Measurements from ENCODE around the gene MYLK.

The MYLK gene

DNA sequence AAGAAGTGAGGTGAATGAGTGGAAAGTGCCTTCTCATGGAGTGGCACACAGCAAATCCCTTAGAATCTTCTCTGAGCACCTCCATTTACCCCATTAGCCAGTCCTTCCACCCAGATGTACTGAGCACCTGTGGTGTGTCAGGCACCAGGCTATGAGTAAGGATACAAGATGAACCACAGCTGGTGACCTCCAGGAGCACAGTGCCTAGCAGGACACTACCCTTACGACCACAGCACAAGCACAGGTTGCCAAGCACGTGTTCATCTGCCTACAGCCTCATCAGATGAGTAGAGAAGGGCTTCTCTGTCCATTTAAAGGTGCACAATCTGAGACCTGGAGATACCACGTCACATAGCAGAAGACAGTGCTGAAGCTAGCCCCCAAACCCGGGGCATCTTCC, 6.2 kb downstream of the MYLK start:
- no peak for DNase-seq (ENCODE audit: low spot score)

DNA sequence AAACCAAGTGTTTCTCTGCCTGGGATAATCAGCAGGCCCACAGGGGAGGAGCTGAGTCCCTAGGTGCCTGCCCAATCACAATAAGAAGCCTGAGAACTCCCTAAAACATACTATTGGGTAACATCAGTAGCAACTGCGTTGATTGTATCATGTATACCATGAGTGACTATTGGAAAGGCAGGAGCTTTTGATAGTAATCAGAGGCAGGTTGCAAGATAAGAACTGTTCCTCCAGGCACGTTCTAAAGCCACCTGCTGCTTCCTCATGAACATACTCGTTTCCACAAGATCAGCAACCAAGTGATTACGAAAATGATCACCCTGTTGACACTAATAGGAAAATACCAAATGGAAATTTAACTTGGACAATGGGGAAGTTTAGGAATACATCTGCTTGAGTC, 6.7 kb downstream of the MYLK start:
- no peak for DNase-seq (ENCODE audit: low spot score)

DNA sequence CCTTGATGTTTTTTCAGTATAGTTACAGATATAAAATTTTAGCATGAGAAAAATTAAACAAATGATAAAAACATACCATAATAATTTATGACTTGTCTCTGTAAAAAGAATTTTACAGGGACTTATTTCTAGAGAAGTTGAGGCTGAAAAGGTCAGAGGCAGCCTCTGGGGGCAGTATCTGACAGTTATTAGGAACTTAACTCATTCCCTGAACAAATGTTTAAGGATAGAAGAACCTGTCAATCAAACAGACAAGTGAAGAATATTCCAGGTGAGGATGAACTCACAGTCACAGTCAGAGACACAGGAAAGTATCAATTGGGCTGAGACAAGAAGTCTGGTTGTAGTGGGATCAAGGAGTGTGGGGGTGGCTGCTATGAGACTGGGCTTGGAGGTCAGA, 7.3 kb downstream of the MYLK start:
- no peak for DNase-seq (ENCODE audit: low spot score)

DNA sequence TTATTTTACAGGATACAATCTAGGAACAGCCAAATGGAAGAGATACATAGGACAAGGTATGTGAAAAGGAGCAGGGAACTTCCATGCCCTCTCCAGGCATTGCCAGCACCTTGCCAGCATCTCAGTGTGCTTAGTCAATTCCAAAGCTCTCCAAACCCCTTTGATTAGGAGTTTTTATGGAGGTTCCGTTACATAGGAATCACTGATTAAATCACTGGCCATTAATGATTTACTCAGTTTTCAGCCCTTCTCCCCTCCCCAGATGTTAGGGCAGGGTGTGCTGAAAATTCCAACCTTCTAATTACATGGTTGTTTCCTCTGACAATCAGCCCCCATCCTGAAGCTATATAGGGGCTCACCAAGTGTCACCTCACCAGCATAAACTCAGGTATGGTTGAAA, 11.5 kb downstream of the MYLK start:
- no peak for DNase-seq (ENCODE audit: low spot score)

DNA sequence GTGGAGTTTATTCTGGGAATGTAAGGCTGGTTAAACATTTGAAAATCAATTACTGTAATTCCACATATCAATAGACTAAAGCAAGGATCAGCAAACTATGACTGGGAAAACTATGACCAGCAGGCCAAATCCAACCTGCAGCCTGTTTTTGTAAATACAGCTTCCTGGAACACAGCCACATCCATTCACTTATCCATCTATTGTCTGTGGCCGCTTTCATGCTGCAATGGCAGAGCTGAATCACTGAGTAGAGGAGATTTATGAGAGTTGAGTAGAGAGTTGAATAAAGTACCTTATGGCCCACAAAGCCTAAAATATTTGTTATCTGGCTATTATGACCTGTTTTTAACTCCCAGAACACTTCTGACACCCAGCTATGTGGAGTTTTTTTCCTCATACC, 12.2 kb downstream of the MYLK start:
- DNase-seq (ENCODE audit: low spot score): no peak

DNA sequence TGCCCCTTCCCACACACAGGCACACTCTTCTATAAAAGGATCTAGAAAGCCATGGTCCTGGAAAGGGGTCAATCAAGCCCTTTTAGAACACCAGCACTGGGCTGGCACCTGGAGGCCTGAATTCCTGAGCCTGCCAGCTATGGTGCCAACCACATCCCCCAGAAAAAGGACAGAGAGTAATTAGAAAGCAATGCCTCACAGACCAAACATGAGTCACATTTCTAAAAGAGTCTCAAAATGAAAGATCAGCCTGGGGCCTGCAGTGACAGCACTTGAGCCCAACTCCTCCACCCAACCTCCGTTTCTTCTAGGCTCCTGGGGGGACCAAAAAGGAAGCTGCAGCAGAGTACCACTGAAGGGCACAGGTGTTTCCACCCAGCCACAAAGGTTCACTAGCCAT, 14.1 kb downstream of the MYLK start:
- no peak for DNase-seq (ENCODE audit: low spot score)

DNA sequence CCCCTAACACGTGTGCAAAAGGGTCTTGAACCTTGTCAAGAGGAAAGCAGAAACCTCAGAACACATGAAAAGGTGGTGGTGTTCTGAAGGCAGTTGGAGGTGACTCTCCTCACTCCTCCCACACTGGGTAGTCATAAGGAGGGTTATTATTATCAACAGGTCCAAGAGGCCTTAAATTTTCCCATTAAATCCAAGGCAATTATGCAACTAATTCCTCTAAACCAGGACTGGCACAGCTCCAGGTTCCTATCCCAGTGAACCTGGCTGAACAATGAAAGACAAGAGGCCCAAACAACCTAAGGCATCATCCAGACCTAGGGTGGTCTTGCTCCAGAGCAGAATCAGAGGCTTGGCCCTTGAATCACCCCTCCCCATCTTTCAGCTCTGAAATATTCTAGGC, 15.0 kb downstream of the MYLK start:
- no peak for DNase-seq (ENCODE audit: low spot score)

DNA sequence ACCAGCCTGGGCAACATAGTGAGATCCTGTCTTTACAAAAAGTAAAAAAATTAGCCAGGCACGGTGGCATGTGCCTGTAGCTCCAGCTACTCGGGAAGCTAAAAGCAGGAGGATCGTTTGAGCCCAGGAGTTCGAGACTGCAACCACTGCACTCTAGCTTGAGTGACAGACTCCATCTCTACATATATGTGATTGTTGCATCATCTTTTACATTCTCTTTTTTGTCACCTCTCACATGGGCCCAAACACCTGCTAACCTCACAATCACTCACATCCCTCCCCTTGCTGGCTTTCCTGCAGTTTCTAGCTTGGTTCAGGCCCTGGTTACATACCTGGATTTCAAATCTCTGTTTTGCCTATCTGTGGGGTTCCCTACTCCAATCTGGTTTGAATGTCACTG, 19.4 kb downstream of the MYLK start:
- no peak for DNase-seq (ENCODE audit: low spot score)

DNA sequence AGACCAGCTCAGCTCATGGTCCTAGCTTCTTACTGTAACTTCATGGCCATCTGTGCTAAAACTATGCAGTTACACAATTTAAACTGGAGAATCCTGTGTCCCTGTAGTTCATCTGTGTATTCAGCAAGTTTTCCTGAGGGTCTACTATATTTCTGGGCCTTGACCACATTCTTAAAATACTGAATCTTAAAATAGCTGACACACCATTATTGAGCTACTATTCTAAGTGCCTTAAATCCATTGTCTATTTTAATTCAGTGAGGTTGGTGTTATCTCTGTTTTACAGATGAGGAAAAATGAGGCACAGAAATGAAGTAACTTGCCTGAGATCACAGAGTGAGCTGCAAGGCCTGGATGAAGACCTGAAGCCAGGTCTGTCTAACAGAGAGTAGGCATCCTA, 22.0 kb downstream of the MYLK start:
- no peak for DNase-seq (ENCODE audit: low spot score)

DNA sequence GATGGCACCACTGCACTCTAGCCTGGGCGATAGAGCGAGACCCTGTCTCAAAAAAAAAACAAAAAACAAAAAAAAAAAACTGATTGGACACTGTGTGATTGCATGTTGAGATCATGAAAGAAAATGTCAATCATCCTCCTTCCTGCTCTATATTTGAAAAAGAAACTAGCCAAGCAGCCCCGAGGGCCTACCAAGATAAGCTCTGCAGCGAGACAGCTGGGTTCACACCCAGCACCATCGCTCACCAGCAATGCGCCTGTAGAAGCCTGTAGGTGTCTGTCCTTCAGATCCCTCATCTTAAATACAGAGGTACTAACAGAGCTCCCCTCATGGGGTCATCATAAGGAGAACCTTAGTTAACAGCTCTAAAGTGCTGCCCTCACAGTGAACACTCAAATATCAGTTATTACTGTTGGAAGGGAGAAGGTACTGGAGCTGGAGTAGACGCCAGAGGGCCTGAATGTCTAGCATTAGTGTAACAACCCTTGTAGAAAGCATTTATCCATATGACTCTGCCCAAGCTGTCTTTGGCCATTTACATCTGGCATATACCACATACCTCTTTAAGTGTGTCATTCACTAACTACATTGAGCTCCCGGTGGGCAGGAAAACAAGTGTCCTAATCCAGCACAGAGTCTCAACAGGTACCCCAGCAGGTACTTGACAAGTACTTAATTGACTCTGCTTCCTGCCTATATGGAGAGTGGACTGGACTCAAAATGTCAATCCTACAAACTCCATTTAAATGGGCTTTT, 22.9 kb downstream of the MYLK start:
- no peak for DNase-seq (ENCODE audit: low spot score)

DNA sequence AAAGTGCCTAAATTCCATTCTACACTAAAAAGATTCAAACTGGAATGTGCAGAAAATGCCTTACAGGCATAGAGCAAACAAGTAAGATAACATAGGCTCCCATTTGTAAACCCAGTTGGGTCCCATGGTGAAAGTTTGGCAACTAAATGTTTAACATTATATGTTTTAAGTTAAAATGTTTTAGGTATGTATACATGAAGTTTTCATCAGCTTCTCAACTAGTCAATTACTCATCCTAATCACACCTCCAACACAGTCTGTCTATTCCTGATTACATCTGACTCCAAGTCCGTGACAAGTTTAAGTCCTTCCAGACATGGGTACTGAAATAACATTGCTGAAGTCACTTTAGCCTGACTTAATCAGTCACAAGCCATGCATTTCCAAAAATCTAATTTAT, 25.0 kb downstream of the MYLK start:
- DNase-seq (ENCODE audit: low spot score): no peak

DNA sequence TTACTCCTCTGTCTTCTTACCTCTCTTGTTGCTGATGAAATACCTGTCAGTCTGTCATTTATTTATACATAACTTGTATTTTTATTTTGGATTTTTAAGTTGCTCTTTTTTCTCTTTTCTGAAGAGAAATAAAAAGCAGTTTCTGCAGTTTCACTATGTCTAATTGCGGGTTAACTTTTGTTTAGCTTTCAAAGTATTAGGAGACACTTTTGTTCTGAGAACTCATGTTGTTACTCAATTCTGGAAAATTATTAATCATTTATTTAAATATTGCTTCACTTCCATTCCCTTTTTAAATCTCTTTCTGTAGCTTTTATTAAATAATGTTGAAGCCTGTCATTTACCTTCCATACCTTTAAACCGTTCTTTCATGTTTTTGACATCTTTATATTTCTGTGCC, 29.2 kb downstream of the MYLK start:
- no peak for DNase-seq (ENCODE audit: low spot score)

DNA sequence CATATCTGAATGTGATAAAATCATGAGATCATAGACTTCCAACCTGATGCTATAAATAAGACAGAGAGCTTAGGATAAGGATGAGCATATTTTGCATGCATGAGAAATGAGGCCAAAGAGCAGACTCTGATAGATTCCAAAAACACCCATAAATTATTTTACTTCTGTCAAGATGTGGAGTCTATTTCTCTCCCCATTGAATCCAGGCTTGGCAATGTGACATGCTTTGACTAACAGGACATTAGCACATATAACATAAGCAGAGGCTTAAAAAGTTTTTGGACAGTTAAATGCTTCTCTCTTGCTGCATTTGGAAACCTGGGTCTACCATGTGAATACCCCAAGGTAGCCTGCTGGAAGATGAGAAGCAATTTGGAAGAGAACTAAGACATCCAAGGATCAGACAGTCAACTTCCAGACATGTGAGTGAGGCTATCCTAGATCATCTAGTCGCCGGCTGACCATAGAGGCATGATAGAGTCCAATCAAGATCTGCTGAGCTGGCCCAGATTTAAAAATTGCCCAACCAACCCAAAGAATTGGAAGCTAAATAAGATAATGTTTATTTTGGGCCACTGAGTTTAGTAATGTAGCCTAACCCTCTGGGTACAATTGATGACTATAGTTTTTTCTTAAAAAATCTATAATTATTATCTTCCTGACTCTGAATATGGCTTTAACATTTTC, 30.3 kb downstream of the MYLK start:
- DNase-seq (ENCODE audit: low spot score): no peak

DNA sequence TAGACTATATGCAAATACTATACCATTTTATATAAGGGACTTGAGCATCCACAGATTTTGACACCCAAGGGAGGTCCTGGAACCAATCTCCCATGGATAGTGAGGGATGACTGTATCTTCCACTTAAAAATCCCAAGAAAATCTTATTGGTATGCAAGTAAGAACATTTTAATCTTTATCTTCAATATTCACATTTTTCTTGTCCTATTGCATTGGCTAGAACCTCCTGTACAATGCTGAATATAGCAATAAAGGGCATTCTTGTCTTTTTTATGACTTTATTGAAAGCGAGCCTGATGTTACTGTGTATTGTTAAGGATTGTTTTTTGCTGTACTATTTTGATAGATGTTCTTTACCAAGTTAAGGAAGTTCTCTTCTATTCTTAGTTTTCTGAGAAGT, 36.9 kb downstream of the MYLK start:
- no peak for DNase-seq (ENCODE audit: low spot score)

DNA sequence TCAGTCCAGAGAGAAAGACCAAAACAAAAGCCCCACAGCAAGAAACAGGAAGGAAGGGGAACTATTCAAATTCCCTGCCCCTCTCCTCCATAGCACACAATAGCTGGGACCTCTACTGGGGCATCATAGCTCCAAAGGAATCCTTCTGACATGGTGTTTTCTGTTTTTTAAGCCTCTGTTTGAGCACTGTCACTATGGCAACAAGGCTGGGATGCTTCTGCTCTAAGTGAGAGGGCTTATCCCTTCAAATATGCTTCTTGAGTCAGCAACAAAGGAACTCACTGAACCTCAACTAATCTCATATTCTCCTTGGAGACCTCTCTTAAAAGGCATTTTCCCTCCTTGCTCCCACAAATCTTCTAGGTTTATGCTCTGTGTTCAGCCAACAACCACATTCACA, 40.5 kb downstream of the MYLK start:
- peak; percentile 31 for DNase-seq (ENCODE audit: low spot score)

DNA sequence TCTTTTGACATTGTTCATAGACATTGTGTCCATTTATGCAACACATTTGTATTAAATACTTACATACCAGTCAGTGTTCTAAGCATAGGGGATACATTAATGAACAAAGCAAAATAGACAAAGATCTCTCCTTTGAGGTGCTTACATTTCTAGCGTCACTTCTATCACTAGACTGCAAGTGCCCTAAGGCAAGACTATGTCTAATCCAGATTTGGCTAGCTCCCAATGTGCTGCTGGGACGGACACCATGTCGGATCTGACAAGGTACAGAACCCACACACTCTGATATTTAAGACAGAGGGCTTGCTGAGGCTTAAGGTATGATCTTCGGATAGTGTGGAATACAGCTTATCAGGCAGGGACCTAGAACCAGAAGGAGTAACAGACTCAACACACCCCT, 41.4 kb downstream of the MYLK start:
- no peak for DNase-seq (ENCODE audit: low spot score)

DNA sequence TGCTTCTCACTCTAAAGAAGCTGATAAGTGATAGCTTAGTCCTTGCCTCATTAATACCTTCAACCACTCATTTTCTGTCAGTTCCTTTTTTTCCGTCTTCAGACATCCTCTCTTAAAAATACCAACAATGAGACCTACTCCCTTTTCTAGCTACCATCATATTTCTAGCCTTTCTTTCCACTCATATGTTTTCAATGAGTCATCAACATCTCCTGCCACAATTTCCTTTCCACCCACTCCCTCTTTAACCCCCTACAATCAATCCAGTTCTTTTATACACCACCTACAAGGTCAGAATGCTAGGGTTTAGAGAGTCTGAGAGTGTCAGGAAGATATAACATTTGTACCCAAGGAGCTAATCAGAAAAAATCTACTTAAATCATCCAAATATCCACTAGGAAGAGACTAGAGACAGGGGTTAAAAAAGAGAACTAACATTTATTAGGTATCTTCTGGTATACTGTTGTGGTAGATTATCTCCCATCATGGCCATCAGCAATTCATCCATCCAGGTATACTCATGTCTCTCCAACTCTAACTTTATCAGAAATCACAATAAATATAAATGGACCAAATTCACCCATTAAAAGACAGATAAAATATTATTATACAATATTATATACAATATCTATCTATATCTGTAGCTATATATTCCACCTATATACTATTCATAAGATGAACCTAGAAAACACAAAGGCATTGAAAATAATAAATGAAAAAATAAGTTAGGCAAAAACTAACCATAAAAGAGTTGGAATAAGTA, 42.5 kb downstream of the MYLK start:
- no peak for DNase-seq (ENCODE audit: low spot score)

DNA sequence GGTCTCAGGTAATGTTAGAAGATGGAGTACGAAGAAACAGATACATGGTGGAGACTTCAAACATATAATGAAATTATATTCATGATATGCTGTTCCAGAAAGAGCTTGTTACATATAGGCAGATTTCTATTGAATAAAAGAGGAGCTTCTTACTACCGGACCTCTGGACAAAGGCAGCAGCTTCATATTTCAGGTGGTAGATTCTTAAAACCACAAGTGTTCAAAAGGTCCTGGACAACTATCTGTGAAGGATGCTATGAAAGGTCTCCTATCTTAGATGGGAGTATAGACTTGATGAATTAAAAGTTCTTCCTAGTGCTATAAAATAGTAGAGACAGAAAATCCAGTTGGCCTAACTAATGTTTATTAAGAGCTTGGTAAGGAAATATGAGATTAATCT, 43.2 kb downstream of the MYLK start:
- DNase-seq (ENCODE audit: low spot score): no peak

DNA sequence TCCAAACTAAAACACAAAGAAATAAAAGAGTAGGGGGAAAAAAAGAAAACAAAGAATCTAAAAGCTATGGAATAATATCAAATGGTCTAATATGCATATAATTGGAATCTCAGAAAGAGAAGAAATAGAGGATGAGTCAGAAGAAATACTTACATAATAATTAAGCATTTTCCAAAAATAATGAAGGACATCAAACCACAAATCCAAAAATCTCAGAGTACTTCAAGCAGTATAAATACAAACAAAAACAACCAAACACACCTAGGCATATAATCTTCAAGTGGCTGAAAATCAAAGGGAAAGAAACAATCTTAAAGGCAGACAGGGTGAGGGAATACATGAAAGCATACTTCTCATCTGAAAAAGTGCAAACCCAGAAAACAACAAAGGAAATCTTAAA, 46.3 kb downstream of the MYLK start:
- DNase-seq (ENCODE audit: low spot score): no peak

DNA sequence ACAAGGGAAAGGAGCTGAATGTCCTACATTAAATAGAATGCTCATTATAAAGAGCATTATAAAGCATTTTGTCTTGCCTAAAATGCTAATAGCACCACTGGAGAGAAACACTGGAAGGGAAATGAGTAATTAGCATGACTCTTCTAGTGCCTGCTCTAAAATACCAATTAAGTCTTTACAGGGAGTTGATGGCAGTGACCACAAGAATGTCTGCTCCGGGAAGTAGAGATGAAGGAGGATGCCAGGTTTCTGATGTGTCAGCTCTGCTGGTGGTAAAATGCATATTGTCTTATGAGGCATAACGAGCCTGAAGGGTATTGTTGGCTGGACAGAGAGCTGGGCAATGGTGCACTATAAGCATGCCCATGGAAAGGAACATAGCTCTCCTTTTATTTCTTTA, 49.5 kb downstream of the MYLK start:
- no peak for DNase-seq (ENCODE audit: low spot score)

DNA sequence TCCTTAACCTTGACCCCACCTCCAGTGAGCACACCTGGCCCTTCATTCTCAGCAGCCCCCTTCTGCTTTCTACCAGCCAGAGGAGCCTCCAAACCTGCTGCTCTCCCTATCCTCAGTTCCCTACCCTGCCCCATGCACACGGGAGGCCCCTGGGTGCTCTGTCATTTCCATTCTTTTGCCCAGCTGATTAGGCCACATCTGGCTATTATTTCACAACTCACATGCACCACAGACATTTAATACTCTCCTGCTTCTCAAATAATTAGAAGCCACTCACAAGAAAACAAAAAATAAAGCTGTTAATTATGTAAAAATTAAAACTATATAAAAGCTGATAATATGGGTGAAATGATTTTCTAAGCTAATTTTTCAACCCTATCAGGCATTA, 50.7 kb downstream of the MYLK start:
- no peak for DNase-seq (ENCODE audit: low spot score)

DNA sequence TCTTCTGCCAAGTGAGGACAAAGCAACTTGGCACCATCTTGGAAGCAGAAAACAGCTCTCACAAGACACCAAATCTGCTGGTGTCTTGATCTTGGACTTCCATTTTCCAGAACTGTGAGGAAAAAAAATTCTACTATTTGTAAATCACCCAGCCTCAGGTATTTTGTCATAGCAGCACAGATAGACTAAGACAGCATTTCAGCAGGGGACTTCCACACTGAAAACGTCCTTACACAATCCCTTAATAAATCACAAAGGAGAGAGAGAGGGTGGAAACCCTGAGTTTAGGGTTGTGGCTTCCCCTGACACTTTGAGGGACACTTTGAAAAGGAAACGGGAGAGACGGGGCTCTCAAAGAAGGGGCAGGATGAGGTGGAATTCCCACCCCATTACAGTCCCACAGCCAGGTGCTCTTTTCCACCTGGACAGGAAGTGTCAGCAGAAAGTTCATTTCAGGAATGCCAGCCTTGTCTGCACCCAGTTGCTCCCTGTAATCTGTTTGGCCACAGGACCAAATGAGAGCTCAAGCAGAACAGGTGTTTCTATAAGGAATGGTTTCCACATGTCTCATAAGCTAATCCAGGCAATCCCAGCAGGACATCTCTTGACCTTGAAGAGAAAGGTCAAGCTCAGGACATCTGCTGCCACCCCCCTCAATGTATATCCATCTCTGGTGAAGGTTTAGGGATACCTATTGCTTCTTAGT, 51.3 kb downstream of the MYLK start:
- DNase-seq (ENCODE audit: low spot score): no peak

DNA sequence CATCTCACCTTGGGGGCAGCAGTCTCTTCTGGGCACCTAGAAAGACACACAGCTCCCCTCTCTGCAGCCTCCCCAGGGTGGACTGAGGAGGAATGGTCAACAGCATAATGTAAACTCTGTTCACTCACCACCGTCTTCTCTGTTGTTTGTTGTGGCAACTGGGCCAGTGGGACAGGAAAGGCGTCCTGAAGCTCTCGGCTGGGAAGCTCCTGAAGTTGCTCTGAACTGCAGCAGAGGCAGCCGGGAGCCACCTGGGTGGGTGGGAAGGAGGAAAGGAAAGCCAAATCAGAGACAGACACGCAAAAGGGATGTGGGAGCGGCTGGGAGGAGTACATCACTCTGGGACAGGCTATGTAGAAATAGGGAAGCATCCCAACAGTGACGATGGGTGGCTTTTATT, 52.7 kb downstream of the MYLK start:
- no peak for DNase-seq (ENCODE audit: low spot score)

Measured in iPS-NIHi11 (cell line).